K562 (cell line): Measurements from ENCODE around the gene TMEM86B. TPM values are rescaled to one million over a fixed set of nuclear protein-coding genes. Genes with fewer than 3 reads are reported as not detected.

Experiments used
- ATAC-seq: fragments of 200-7000 bp; cut with Tn5 transposase; 3 replicates; pipeline ENCODE4 v1.9.1; 2020; ENCODE audit warnings: moderate library complexity
- BruUV-seq: library from RNA; stranded (reverse); fragments of 400-500 nt; replicated peaks from 2 replicates; lab custom pipeline; 2021; lab: Mats Ljungman, UMichigan
- CTCF ChIA-PET: fragments of 300-600 bp; formaldehyde crosslinking; extraction: SDS; loops from one replicate; lab custom pipeline; 2021; ENCODE audit warnings: low intra/inter-chr PET ratio; lab: Yijun Ruan, JAX
- POLR2A ChIA-PET: fragments of 300-600, 350-650 bp; sonication (Branson Sonifier 250); formaldehyde crosslinking; extraction: SDS; loops from one replicate; lab custom pipeline; 2021; ENCODE audit warnings: antibody characterized with exemption, inconsistent platforms; lab: Yijun Ruan, JAX
- DNase-seq, 4 experiments: peaks; one replicate each; pipeline versions ENCODE4 v3.0.0 to v3.0.0-alpha.2; 2011 to 2018; ENCODE audit warnings: low spot score in 3 of 4, mixed read lengths in 3 of 4; ENCODE audit errors: extremely low read depth in 1 of 4
- FAIRE-seq: peaks from 2 replicates; lab custom pipeline; 2011; peaks lifted over from hg19 to GRCh38; lab: Jason Lieb, UNC
- H2AFZ ChIP-seq: 2 replicates; pipeline ENCODE4 v1.6.0; 2011; ENCODE audit warnings: low read depth, low read length, control low read depth, inconsistent platforms
- H3K27ac ChIP-seq: fragments of 200-600 bp; 3 replicates; pipeline ENCODE4 v1.8.0; 2011; ENCODE audit warnings: low read depth, mild to moderate bottlenecking, control low read depth, inconsistent platforms, low read length, moderate library complexity, mixed read lengths; ENCODE audit errors: extremely low read depth
- H3K27me3 ChIP-seq, 2 experiments: fragments of 300-600 bp in 1 of 2; 2 replicates in 1 of 2; 3 replicates in 1 of 2; pipeline versions ENCODE4 v1.6.0 to v1.8.0; 2011; ENCODE audit warnings: inconsistent platforms in 2 of 2, low read length in 2 of 2, mild to moderate bottlenecking in 1 of 2, mixed read lengths in 1 of 2, moderate library complexity in 1 of 2; ENCODE audit not compliant: control insufficient read depth in 2 of 2, insufficient read depth in 2 of 2
- H3K36me3 ChIP-seq: fragments of 300-600 bp; 3 replicates; pipeline ENCODE4 v1.8.0; 2011; ENCODE audit warnings: mild to moderate bottlenecking, low read length, inconsistent platforms; ENCODE audit not compliant: control insufficient read depth, insufficient read depth
- H3K4me1 ChIP-seq, 2 experiments: fragments of 200-600 bp in 1 of 2; replicated peaks in 1 of 2; 2 replicates in 1 of 2; 3 replicates in 1 of 2; pipeline versions ENCODE4 v1.5.1 to v1.8.0; 2011; ENCODE audit warnings: inconsistent platforms in 2 of 2, low read length in 2 of 2, mild to moderate bottlenecking in 1 of 2, mixed read lengths in 1 of 2, moderate library complexity in 1 of 2; ENCODE audit not compliant: control insufficient read depth in 2 of 2, insufficient read depth in 2 of 2
- H3K4me2 ChIP-seq: 2 replicates; pipeline ENCODE4 v1.6.1; 2011; ENCODE audit warnings: low read length, control low read depth, inconsistent platforms, mixed read lengths; ENCODE audit not compliant: insufficient read depth
- H3K4me3 ChIP-seq: fragments of 200-600 bp; sonication (generic), shearing (Covaris generic); 2 replicates; pipeline ENCODE4 v1.5.1; 2016; ENCODE audit warnings: control low read depth, inconsistent platforms
- H3K79me2 ChIP-seq: fragments of 200-600 bp; 3 replicates; pipeline ENCODE4 v1.8.0; 2011; ENCODE audit warnings: low read length, inconsistent platforms; ENCODE audit not compliant: control insufficient read depth, insufficient read depth
- H3K9ac ChIP-seq, 2 experiments: 2 replicates each; pipeline versions ENCODE4 v1.6.0 to v1.6.1; 2011; ENCODE audit warnings: low read depth in 2 of 2, low read length in 2 of 2, control low read depth in 1 of 2, inconsistent platforms in 1 of 2, mild to moderate bottlenecking in 1 of 2, mixed read lengths in 1 of 2; ENCODE audit not compliant: insufficient read depth in 1 of 2
- H3K9me1 ChIP-seq: one replicate; pipeline ENCODE4 v1.6.0; 2011; ENCODE audit warnings: inconsistent platforms, mild to moderate bottlenecking, low read length, moderate library complexity; ENCODE audit not compliant: control insufficient read depth, insufficient read depth
- H3K9me3 ChIP-seq: replicated peaks from 2 replicates; pipeline ENCODE4 v1.5.1; 2011; ENCODE audit warnings: low read depth, low read length, inconsistent platforms; ENCODE audit not compliant: control insufficient read depth, insufficient read depth
- H4K20me1 ChIP-seq: replicated peaks from 2 replicates; pipeline ENCODE4 v1.6.1; 2011; ENCODE audit warnings: low read length, inconsistent platforms, mixed read lengths; ENCODE audit not compliant: control insufficient read depth, insufficient read depth
- CREB3 ChIP-seq: fragments of 450-650 bp; conservative IDR thresholded peaks from 2 replicates; pipeline ENCODE4 v1.6.1; 2016; ENCODE audit warnings: missing genetic modification characterization, low read depth, mild to moderate bottlenecking, missing compliant biosample characterization, moderate library complexity
- RBFOX2 ChIP-seq: fragments of 200-400 bp; formaldehyde crosslinking; IDR thresholded peaks from 2 replicates; pipeline ENCODE4 v1.6.1; 2017; ENCODE audit warnings: low read depth, mild to moderate bottlenecking, low read length, moderate library complexity
- STAT6 ChIP-seq: sonication (generic); formaldehyde crosslinking; IDR thresholded peaks from 2 replicates; pipeline ENCODE4 v1.8.1; 2023; ENCODE audit warnings: mild to moderate bottlenecking, missing genetic modification reagents
- WGBS: fragments of 100-300 bp; shearing (Covaris generic); methylation state at CpG from one replicate; pipeline ENCODE4 v1.1.6; 2016; ENCODE audit warnings: low coverage, mixed read lengths; ENCODE audit not compliant: insufficient coverage; ENCODE audit errors: missing lambda C conversion rate; 5-methylcytosine and 5-hydroxymethylcytosine counted together
- in situ Hi-C: fragments of 300-500 bp; cut with MboI; formaldehyde crosslinking; loops from 4 replicates; pipeline ENCODE4 v1.15.0; 2018; ENCODE audit warnings: inconsistent platforms, mixed read lengths
- intact Hi-C: fragments of 100-400 bp; cut with micrococcal nuclease; formaldehyde crosslinking; loops from 2 replicates; pipeline ENCODE4 v1.14.2; 2022
- polyA plus RNA-seq, 8 experiments: library from polyadenylated mRNA; depleted of rRNA in 4 of 8; stranded (reverse) in 5 of 8; unstranded in 3 of 8; fragments of >200 nt; fragmentation: Nextera tagmentation in 2 of 8; fragmentation: Illumina TruSeq in 1 of 8; extraction: Ambion mirVana in 2 of 8; extraction: Trizol in 1 of 8; gene quantifications; 2 replicates each; pipeline versions ENCODE4 v1.2.1 to v1.2.3, GENCODE V29; 2011 to 2014; ENCODE audit warnings: inconsistent platforms in 1 of 8, missing spikeins in 1 of 8
- total RNA-seq, 7 experiments: library from RNA; depleted of rRNA in 6 of 7; stranded (reverse); fragments of >200 nt in 6 of 7; fragmentation: Illumina TruSeq in 2 of 7; extraction: Trizol in 2 of 7; gene quantifications; 2 replicates each; pipeline versions ENCODE4 v1.2.1 to v1.2.3, GENCODE V29; 2011 to 2021; ENCODE audit warnings: low replicate concordance in 1 of 7

The TMEM86B gene
- total and polyA plus RNA-seq, 9 of the 15 experiments (the other 6 are each of a cell fraction or from before 2014, with no cell fraction given): 0.28 to 7.9 (median 2.1) TPM

GRCh38 chr19:55250262-55251036 is 21.9 kb upstream of the TMEM86B start:
- ChIA-PET CTCF (no interaction called here), POLR2A (interaction anchor here (0.6 to 2.0 kb wide), 4 partner anchors 9 to 34 kb away, joined by 3 to 4 read pairs (median 4); partner anchors contain the start of genes PPP6R1 and TMEM86B)
- Histone ChIP-seq H3K4me1 (peaks cover 10 to 44% of the 10 kb centered on the region in 2 experiments; a peak in 4 of 5 replicates), H4K20me1 (peaks cover 70% of the 10 kb centered on the region), H3K27me3 (no peaks in the 10 kb centered on the region; a peak in 1 of 5 replicates), H3K9ac (0 out of 4 replicates have a peak overlapping the region, but pooled peaks of 1 of the 2 experiments have one; percentile 13), H3K79me2 (peaks cover 84% of the 10 kb centered on the region), H3K9me3 (no peaks in the 10 kb centered on the region), H2AFZ (no peak overlapping the region), H3K4me2 (no peak overlapping the region), H3K9me1 (peaks cover 8% of the 10 kb centered on the region), H3K27ac (no peak overlapping the region), H3K4me3 (no peak overlapping the region), H3K36me3 (peaks cover 92% of the 10 kb centered on the region)
- in situ Hi-C loops (no loop called here), intact Hi-C loops (no loop called here)
- WGBS: 92% methylated on average over 13 of the region's 18 CpGs
- no TSS peak for BruUV-seq
- no peak for FAIRE-seq
- no peak for ATAC-seq
- DNase-seq: no peak
- TF ChIP-seq RBFOX2 (peak; percentile 31; the same call in 1 of the 2 replicates), STAT6 (CRISPR knock-in tag) (no peak), CREB3 (no peak)
